PFSK-1 (cell line): ENCODE results near the gene DIAPH3.

Experiments used
- FOXP2 ChIP-seq: optimal IDR thresholded peaks from 2 replicates; pipeline ENCODE3; 2011; ENCODE audit warnings: borderline replicate concordance, control low read depth, inconsistent platforms; ENCODE audit not compliant: insufficient read depth; ENCODE audit errors: extremely low read length, extremely low read depth
- POLR2AphosphoS5 ChIP-seq: IDR thresholded peaks from 2 replicates; pipeline ENCODE4 v1.6.1; 2012; ENCODE audit warnings: low read depth, mild to moderate bottlenecking, control low read depth, low read length, moderate library complexity
- SIN3A ChIP-seq: IDR thresholded peaks from 2 replicates; pipeline ENCODE4 v1.6.1; 2012; ENCODE audit warnings: mild to moderate bottlenecking, low read length, moderate library complexity, borderline replicate concordance; ENCODE audit not compliant: insufficient read depth
- TAF1 ChIP-seq: IDR thresholded peaks from 2 replicates; pipeline ENCODE4 v1.6.1; 2012; ENCODE audit warnings: low read length, control low read depth, borderline replicate concordance; ENCODE audit not compliant: insufficient read depth
- TF ChIP-seq, protein P1 (sequence below), 2 experiments: IDR thresholded peaks; 2 replicates each; pipeline versions ENCODE4 v1.6.1 to v1.8.0; 2011 to 2012; ENCODE audit warnings: low read depth in 2 of 2, low read length in 2 of 2, control low read depth in 1 of 2, inconsistent platforms in 1 of 2, mild to moderate bottlenecking in 1 of 2, moderate library complexity in 1 of 2; ENCODE audit not compliant: insufficient read depth in 1 of 2

DIAPH3 gene

GRCh38 chr13:60080850-60081249 is 82.9 kb downstream of the DIAPH3 start:
- TF ChIP-seq POLR2AphosphoS5 (no peak), SIN3A (no peak), FOXP2 (no peak), TAF1 (no peak)
- TF ChIP-seq, protein P1, sequence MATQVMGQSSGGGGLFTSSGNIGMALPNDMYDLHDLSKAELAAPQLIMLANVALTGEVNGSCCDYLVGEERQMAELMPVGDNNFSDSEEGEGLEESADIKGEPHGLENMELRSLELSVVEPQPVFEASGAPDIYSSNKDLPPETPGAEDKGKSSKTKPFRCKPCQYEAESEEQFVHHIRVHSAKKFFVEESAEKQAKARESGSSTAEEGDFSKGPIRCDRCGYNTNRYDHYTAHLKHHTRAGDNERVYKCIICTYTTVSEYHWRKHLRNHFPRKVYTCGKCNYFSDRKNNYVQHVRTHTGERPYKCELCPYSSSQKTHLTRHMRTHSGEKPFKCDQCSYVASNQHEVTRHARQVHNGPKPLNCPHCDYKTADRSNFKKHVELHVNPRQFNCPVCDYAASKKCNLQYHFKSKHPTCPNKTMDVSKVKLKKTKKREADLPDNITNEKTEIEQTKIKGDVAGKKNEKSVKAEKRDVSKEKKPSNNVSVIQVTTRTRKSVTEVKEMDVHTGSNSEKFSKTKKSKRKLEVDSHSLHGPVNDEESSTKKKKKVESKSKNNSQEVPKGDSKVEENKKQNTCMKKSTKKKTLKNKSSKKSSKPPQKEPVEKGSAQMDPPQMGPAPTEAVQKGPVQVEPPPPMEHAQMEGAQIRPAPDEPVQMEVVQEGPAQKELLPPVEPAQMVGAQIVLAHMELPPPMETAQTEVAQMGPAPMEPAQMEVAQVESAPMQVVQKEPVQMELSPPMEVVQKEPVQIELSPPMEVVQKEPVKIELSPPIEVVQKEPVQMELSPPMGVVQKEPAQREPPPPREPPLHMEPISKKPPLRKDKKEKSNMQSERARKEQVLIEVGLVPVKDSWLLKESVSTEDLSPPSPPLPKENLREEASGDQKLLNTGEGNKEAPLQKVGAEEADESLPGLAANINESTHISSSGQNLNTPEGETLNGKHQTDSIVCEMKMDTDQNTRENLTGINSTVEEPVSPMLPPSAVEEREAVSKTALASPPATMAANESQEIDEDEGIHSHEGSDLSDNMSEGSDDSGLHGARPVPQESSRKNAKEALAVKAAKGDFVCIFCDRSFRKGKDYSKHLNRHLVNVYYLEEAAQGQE (IDR thresholded peaks at IDR 0.05; ENCODE audit: insufficient read depth in 1 of 2, low read depth in 2 of 2, low read length in 2 of 2) = no peak

GRCh38 chr13:60078226-60078625 is 85.5 kb downstream of the DIAPH3 start:
- TF ChIP-seq FOXP2 (no peak), TAF1 (no peak), SIN3A (no peak), POLR2AphosphoS5 (no peak)
- TF ChIP-seq, protein P1 (IDR thresholded peaks at IDR 0.05; ENCODE audit: insufficient read depth in 1 of 2, low read depth in 2 of 2, low read length in 2 of 2) = no peak

DNA sequence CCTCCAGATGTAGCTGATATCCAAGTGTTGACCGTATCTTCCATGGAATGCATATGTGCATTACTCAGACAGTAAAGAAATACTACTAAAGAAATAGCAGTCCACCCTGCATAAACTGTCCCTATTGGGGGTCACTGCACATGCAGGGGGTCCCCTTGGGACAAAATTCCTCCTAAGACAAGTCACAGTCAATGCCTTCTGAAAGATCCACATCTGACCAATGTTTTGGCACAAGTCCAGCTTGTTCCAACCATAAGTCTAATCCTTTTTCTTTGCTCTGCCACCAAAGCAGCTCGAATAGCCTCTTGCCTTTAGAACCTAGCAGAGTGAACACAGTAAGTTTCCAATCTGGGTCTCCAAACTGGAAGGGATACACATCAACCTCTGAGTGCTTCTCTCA is 87.9 kb downstream of the DIAPH3 start:
- no peak for TF ChIP-seq FOXP2
- no peak for TF ChIP-seq SIN3A
- TF ChIP-seq, protein P1 (IDR thresholded peaks at IDR 0.05; ENCODE audit: insufficient read depth in 1 of 2, low read depth in 2 of 2, low read length in 2 of 2) = no peak
- TF ChIP-seq POLR2AphosphoS5 = no peak
- TF ChIP-seq TAF1 = no peak

DNA sequence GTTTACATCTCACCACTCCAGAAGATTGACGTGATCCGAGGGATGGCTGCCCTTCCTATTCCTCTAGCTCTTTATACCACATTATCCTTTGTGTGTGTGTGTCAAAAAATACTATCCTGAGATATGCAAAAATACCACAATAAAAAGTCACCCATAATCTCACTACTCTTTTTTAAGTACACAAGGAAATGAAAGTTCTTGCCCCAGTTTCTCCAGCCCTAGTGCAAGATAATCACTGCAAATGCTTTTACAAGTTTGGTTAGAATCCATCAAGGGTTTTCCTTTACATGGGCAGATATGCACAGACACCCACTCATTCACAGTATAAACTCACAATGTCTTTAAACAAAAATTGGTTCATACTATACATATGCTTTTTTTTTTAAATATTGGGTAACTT is 89.3 kb downstream of the DIAPH3 start:
- no peak for TF ChIP-seq POLR2AphosphoS5
- TF ChIP-seq TAF1 = no peak
- TF ChIP-seq, protein P1 (IDR thresholded peaks at IDR 0.05; ENCODE audit: insufficient read depth in 1 of 2, low read depth in 2 of 2, low read length in 2 of 2) = no peak
- no peak for TF ChIP-seq SIN3A
- TF ChIP-seq FOXP2 = no peak

DNA sequence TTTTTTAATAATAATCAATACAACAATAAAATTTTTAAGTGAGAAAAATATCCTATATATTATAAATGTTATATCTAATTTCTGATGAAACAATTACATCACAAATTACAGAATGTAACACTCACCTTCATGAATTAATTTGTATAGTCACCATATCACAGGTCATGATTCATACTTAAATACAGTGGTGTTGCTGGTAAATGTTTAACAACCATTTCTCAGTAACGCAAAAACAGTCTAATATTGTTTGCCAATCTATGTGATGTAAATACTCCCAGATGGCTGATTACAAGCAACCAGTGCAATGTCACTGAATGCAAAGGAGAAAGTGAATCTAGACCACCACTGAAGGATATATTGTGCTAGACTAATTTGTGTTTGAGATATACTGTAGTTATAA is 97.5 kb downstream of the DIAPH3 start:
- TF ChIP-seq, protein P1 (IDR thresholded peaks at IDR 0.05; ENCODE audit: insufficient read depth in 1 of 2, low read depth in 2 of 2, low read length in 2 of 2) = no peak
- TF ChIP-seq FOXP2 (no peak), POLR2AphosphoS5 (no peak), SIN3A (no peak), TAF1 (no peak)
